Measurements from ENCODE around the gene OR10Z1. TPM values are rescaled to one million over a fixed set of nuclear protein-coding genes. Genes with fewer than 3 reads are reported as not detected.

OR10Z1 gene, protein sequence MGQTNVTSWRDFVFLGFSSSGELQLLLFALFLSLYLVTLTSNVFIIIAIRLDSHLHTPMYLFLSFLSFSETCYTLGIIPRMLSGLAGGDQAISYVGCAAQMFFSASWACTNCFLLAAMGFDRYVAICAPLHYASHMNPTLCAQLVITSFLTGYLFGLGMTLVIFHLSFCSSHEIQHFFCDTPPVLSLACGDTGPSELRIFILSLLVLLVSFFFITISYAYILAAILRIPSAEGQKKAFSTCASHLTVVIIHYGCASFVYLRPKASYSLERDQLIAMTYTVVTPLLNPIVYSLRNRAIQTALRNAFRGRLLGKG
- total RNA-seq (not detected), polyA plus RNA-seq (ENCODE audit: insufficient read depth in 1 of 8, insufficient read length in 8 of 8, low replicate concordance in 1 of 8) (under 1 TPM in 5 of 8 donors, not detected in 3; 0.04 to 0.14 (median 0.09) TPM)
- long read RNA-seq, donor 1, result 0 reads
- long read RNA-seq, donor 2, result 0 reads
- long read RNA-seq, donor 3, partial matches to known transcripts, result 0 of 1 reads
- long read RNA-seq, donor 3, other reads (novel, unspliced or antisense), result 0 of 1 reads
- long read RNA-seq, donor 4, result 0 reads
- long read RNA-seq, donor 5, result 0 reads
- long read RNA-seq, donor 6, result 0 reads
- long read RNA-seq, donor 7, result 0 reads
- long read RNA-seq, donor 8, result 0 reads
- long read RNA-seq, donor 9, result 0 reads
- long read RNA-seq, donor 10, result 0 reads
- long read RNA-seq, donor 11, result 0 reads

DNA sequence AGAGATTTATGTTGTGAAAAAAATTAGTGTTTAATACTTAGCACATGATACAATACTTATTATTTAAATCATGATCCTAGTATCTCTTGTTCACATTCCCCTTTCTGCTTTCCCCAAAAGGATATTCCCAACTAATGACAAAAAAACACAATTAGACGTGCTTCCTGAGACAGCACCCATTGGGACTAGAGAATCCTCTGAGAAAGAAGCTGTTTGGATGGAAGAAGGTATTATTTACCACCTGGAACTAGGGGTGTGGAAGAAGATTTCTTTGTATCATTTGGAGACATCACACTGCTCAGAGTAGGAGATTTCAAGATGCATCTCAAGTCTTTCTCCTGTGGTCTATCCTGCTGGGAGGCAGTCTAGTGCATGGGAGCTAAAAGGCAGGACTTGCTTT lies at the start of gene OR10Z1:
Gene OR10Z1, plus strand, starts transcription at position 301 of the 400 bp plus-strand sequence. CDS start 1,171 bp downstream, outside the sequence.
- H3K27ac ChIP-seq (ENCODE audit: low read length), result no peak within 1 kb of the TSS
- H3K4me1 ChIP-seq (ENCODE audit: control insufficient read depth, insufficient read depth, low read length), result no peaks in the 10 kb centered on the region
- no peaks in the 10 kb centered on the region for H3K9me3 ChIP-seq (replicated peaks; ENCODE audit: control insufficient read depth, low read depth, low read length)
- DNase-seq, result no peak
- H3K27me3 ChIP-seq (ENCODE audit: control insufficient read depth, insufficient read depth, low read length), result no peaks in the 10 kb centered on the region
- WGBS (ENCODE audit: insufficient coverage), result no CpG with 5 or more reads among the region's 1 CpG
- no peaks in the 10 kb centered on the region for H3K36me3 ChIP-seq (ENCODE audit: control insufficient read depth, insufficient read depth, low read length)
- H3K4me3 ChIP-seq (ENCODE audit: low read length), result no peak within 1 kb of the TSS

DNA sequence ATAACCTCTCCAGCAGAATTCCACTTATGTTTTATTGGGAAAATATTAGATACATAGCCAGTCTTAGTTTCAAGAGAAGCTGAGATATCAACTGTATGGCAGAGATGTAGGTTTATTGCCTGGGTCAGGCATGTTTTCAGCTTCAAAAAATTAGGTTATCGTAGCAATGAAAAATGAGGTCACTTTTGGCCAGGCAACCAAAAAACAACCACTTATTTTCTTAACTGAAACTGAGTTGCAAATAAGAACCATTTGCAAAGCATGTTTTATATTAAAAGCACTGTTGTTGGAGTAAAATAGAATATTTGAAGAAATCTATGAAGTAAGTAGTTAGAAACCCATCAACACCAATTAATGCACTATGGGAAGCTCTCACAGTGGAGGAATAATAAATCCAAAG lies 45.4 kb upstream of the OR10Z1 start:
- no peak overlapping the region for H3K27ac ChIP-seq (ENCODE audit: low read length)
- H3K4me3 ChIP-seq (ENCODE audit: low read length), result no peak overlapping the region
- H3K36me3 ChIP-seq (ENCODE audit: control insufficient read depth, insufficient read depth, low read length), result no peaks in the 10 kb centered on the region
- H3K9me3 ChIP-seq (replicated peaks; ENCODE audit: control insufficient read depth, low read depth, low read length), result peaks cover 4% of the 10 kb centered on the region
- no peaks in the 10 kb centered on the region for H3K27me3 ChIP-seq (ENCODE audit: control insufficient read depth, insufficient read depth, low read length)
- no peaks in the 10 kb centered on the region for H3K4me1 ChIP-seq (ENCODE audit: control insufficient read depth, insufficient read depth, low read length)
- peak; percentile 16 for DNase-seq
- no CpG with 5 or more reads among the region's 1 CpG for WGBS (ENCODE audit: insufficient coverage)

DNA sequence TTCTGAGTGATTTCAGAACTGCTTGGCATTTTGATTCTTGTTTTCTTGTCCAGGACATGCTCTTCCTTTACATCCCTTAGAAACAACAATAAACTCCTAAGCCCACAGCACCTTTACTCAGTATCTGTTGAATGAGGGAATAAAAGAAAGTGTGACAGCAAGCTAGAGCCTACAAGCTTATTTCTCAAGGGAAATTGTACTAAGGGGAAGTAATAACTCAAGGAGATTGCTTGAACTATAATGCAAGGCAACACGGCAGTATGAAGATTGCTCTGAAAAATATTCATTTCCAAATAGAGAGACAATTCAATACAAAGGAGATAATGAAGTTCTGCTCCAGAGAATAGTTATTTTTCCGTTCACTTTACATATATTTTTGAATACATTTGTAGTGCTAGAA lies 41.2 kb upstream of the OR10Z1 start:
- WGBS (ENCODE audit: insufficient coverage), result no CpG with 5 or more reads among the region's 2 CpGs
- H3K36me3 ChIP-seq (ENCODE audit: control insufficient read depth, insufficient read depth, low read length), result no peaks in the 10 kb centered on the region
- peaks cover 4% of the 10 kb centered on the region for H3K9me3 ChIP-seq (replicated peaks; ENCODE audit: control insufficient read depth, low read depth, low read length)
- no peak for DNase-seq
- no peak overlapping the region for H3K27ac ChIP-seq (ENCODE audit: low read length)
- H3K4me1 ChIP-seq (ENCODE audit: control insufficient read depth, insufficient read depth, low read length), result no peaks in the 10 kb centered on the region
- H3K4me3 ChIP-seq (ENCODE audit: low read length), result no peak overlapping the region
- H3K27me3 ChIP-seq (ENCODE audit: control insufficient read depth, insufficient read depth, low read length), result no peaks in the 10 kb centered on the region

DNA sequence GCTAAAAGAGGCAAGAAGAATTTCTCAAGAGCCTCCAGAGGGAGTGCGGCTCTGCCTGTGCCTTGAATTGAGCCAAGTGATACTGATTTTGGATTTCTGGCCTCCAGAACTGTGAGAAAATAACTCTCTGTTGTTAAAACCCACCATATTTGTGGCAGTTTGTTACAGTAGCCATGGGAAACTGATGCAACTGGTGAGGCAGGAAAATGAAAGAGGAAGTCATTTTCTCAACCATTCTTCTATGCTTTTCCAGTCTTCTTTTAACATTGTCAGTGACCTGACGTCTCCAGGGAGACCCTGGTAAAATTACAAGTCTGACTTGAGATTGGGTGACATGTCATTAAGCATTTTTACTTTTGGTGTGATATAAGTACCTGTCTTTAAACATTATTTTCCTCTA lies 40.5 kb upstream of the OR10Z1 start:
- Histone ChIP-seq H3K27ac (ENCODE audit: low read length) (no peak overlapping the region), H3K4me1 (ENCODE audit: control insufficient read depth, insufficient read depth, low read length) (no peaks in the 10 kb centered on the region), H3K27me3 (ENCODE audit: control insufficient read depth, insufficient read depth, low read length) (no peaks in the 10 kb centered on the region), H3K36me3 (ENCODE audit: control insufficient read depth, insufficient read depth, low read length) (no peaks in the 10 kb centered on the region), H3K9me3 (replicated peaks; ENCODE audit: control insufficient read depth, low read depth, low read length) (peaks cover 4% of the 10 kb centered on the region), H3K4me3 (ENCODE audit: low read length) (no peak overlapping the region)
- DNase-seq, result peak; percentile 19
- no CpG with 5 or more reads among the region's 2 CpGs for WGBS (ENCODE audit: insufficient coverage)

DNA sequence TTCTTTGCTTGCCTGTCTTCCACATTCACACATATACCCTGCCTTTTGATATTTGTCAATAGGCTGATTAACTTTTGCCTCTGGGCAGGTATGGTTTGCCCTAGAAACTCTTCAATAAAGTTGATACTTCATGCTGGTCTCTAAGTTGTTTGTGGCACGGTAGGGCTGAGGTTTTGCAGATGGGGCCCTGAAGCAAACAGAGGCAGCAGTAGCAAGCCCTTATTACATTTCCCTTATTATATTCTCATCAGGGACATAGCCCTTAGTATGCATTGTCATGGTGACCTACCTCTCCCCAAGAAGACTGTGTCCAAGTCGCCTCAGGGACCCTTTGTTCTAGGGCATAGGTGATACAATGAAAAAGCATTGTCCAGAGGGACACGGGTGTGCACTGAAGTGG lies 34.6 kb upstream of the OR10Z1 start, which contains the start of gene OR6P1:
Gene OR6P1, minus strand, starts transcription at position 101 of the 400 bp plus-strand sequence. CDS start 6,976 bp downstream, outside the sequence.
- 83% methylated on average over 1 of the region's 3 CpGs for WGBS (ENCODE audit: insufficient coverage)

DNA sequence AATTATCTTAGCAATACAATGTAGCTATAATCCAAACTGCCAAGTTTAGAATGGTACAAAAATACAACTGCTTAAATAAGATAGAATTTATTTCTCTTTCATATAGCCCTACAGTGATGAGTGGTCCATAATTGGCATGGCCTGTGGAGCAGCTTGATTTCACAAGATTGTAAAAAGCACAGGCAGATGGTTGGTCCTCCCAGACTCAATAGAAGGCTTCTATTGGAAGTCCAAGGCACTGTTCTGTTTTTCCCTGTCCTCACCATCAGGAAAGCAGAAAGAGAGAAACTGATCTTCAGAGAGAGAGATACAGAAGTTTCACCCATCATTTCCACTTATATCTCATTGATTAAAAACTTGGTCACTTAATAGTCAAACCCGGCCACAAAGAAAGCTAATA lies 32.8 kb upstream of the OR10Z1 start:
- no peaks in the 10 kb centered on the region for H3K36me3 ChIP-seq (ENCODE audit: control insufficient read depth, insufficient read depth, low read length)
- H3K4me1 ChIP-seq (ENCODE audit: control insufficient read depth, insufficient read depth, low read length), result no peaks in the 10 kb centered on the region
- H3K9me3 ChIP-seq (replicated peaks; ENCODE audit: control insufficient read depth, low read depth, low read length), result no peaks in the 10 kb centered on the region
- no peak overlapping the region for H3K4me3 ChIP-seq (ENCODE audit: low read length)
- H3K27me3 ChIP-seq (ENCODE audit: control insufficient read depth, insufficient read depth, low read length), result no peaks in the 10 kb centered on the region
- H3K27ac ChIP-seq (ENCODE audit: low read length), result no peak overlapping the region
- WGBS (ENCODE audit: insufficient coverage), result no CpG with 5 or more reads among the region's 1 CpG
- DNase-seq, result no peak

More for the DNA sequence above, 34.6 kb upstream of the OR10Z1 start, which contains the start of gene OR6P1:
- no peaks in the 10 kb centered on the region for H3K27me3 ChIP-seq (ENCODE audit: control insufficient read depth, insufficient read depth, low read length)
- H3K27ac ChIP-seq (ENCODE audit: low read length), result no peak within 1 kb of the TSS
- DNase-seq, result no peak
- no peaks in the 10 kb centered on the region for H3K4me1 ChIP-seq (ENCODE audit: control insufficient read depth, insufficient read depth, low read length)
- no peak within 1 kb of the TSS for H3K4me3 ChIP-seq (ENCODE audit: low read length)
- H3K36me3 ChIP-seq (ENCODE audit: control insufficient read depth, insufficient read depth, low read length), result no peaks in the 10 kb centered on the region
- no peaks in the 10 kb centered on the region for H3K9me3 ChIP-seq (replicated peaks; ENCODE audit: control insufficient read depth, low read depth, low read length)

DNA sequence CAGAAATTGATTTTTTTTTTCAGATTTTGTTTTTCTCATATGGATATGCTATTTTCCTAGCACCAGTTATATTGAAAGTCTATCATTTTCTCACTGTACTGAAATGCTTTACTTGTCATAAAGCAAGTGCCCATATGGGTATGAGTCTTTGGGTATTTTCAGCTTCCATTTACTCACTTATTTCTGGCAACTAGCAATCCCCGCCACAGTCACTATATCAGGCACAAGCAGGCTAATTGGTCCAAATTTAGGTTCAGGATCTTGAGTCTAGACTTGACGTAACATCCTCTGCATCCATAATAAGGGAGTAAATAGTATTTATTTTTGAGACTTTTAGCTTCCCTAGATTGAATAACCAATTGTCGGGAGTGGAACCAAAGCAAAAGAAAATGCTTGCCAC lies 27.5 kb upstream of the OR10Z1 start:
- Histone ChIP-seq H3K4me3 (ENCODE audit: low read length) (no peak overlapping the region), H3K27me3 (ENCODE audit: control insufficient read depth, insufficient read depth, low read length) (no peaks in the 10 kb centered on the region), H3K4me1 (ENCODE audit: control insufficient read depth, insufficient read depth, low read length) (no peaks in the 10 kb centered on the region), H3K36me3 (ENCODE audit: control insufficient read depth, insufficient read depth, low read length) (no peaks in the 10 kb centered on the region), H3K9me3 (replicated peaks; ENCODE audit: control insufficient read depth, low read depth, low read length) (no peaks in the 10 kb centered on the region), H3K27ac (ENCODE audit: low read length) (no peak overlapping the region)
- DNase-seq, result no peak
- WGBS (ENCODE audit: insufficient coverage), result no CpG with 5 or more reads among the region's 3 CpGs

DNA sequence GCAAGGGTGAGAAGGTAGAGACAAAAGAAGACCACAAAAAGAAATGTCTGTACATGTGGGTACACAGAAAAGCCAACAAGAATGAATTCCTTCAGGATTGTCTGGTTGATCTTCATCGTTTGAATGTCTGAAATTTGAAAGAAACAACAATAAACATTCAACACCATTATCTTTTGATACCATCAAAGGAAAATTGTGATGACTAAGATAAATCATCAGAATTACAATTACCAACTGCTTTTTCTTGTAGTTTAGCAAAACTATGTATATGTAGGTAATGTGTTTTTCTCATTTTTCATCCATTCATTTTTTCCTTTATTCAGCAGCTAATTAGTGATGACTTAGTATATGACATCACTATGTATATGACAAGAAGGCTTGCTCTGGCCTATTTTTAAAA lies 25.3 kb upstream of the OR10Z1 start, which contains the start of gene OR10X1:
Gene OR10X1, minus strand, starts transcription at position 167 of the 400 bp plus-strand sequence. Its CDS starts 0 bp downstream, at position 167.
- Histone ChIP-seq H3K27ac (ENCODE audit: low read length) (no peak within 1 kb of the TSS), H3K36me3 (ENCODE audit: control insufficient read depth, insufficient read depth, low read length) (no peaks in the 10 kb centered on the region), H3K27me3 (ENCODE audit: control insufficient read depth, insufficient read depth, low read length) (no peaks in the 10 kb centered on the region), H3K4me3 (ENCODE audit: low read length) (no peak within 1 kb of the TSS), H3K9me3 (replicated peaks; ENCODE audit: control insufficient read depth, low read depth, low read length) (no peaks in the 10 kb centered on the region), H3K4me1 (ENCODE audit: control insufficient read depth, insufficient read depth, low read length) (no peaks in the 10 kb centered on the region)
- no peak for DNase-seq
- no CpG with 5 or more reads among the region's 1 CpG for WGBS (ENCODE audit: insufficient coverage)

DNA sequence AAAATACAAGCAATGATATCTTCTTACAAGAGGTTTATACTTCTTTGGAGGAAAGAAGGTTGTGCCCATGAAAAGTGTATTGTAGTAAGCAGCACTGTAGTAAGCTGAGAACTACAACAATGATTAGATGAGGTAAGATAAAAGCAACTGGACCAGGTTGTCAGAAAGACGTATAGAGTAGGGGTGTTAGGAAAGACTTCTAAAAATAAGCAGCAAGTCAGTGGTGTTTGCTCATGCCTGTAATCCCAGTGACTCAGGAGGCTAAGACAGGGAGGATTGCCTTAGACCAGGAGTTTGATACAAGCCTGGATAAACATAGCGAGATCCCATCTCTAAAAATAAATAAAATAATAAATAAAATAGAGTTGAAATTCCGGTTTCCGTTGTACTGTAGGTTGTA lies 21.1 kb upstream of the OR10Z1 start:
- no peak for DNase-seq
- peaks cover 3% of the 10 kb centered on the region for H3K9me3 ChIP-seq (replicated peaks; ENCODE audit: control insufficient read depth, low read depth, low read length)
- no peaks in the 10 kb centered on the region for H3K27me3 ChIP-seq (ENCODE audit: control insufficient read depth, insufficient read depth, low read length)
- no CpG with 5 or more reads among the region's 4 CpGs for WGBS (ENCODE audit: insufficient coverage)
- H3K36me3 ChIP-seq (ENCODE audit: control insufficient read depth, insufficient read depth, low read length), result no peaks in the 10 kb centered on the region
- no peak overlapping the region for H3K27ac ChIP-seq (ENCODE audit: low read length)
- H3K4me1 ChIP-seq (ENCODE audit: control insufficient read depth, insufficient read depth, low read length), result no peaks in the 10 kb centered on the region
- H3K4me3 ChIP-seq (ENCODE audit: low read length), result no peak overlapping the region

DNA sequence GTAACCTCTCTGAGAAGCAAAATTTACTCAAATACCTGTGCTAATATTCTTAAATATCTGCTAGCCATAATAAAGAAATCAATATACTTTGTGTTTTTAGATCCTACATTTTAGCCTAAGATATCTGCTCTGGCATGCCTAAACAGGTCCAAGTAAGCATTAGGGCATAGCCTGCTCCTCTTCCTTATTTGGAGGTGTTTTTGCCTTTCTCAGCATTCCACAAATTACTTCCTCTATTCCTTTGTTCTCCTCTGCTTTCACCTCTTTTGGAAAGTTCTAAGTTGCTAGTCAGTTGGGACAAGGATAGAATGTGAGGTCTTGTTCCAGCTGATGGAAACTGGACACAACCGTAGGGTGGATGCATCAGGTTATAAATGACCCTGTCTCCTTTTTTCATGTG lies 18.1 kb upstream of the OR10Z1 start:
- WGBS (ENCODE audit: insufficient coverage), result 86% methylated on average over 1 of the region's 1 CpG
- peaks cover 3% of the 10 kb centered on the region for H3K9me3 ChIP-seq (replicated peaks; ENCODE audit: control insufficient read depth, low read depth, low read length)
- H3K36me3 ChIP-seq (ENCODE audit: control insufficient read depth, insufficient read depth, low read length), result no peaks in the 10 kb centered on the region
- DNase-seq, result no peak
- H3K27ac ChIP-seq (ENCODE audit: low read length), result no peak overlapping the region
- H3K4me3 ChIP-seq (ENCODE audit: low read length), result no peak overlapping the region
- no peaks in the 10 kb centered on the region for H3K4me1 ChIP-seq (ENCODE audit: control insufficient read depth, insufficient read depth, low read length)
- H3K27me3 ChIP-seq (ENCODE audit: control insufficient read depth, insufficient read depth, low read length), result no peaks in the 10 kb centered on the region

All from muscle of leg (tissue), 16 donors.